ENCODE results near the gene HARBI1.

DNA sequence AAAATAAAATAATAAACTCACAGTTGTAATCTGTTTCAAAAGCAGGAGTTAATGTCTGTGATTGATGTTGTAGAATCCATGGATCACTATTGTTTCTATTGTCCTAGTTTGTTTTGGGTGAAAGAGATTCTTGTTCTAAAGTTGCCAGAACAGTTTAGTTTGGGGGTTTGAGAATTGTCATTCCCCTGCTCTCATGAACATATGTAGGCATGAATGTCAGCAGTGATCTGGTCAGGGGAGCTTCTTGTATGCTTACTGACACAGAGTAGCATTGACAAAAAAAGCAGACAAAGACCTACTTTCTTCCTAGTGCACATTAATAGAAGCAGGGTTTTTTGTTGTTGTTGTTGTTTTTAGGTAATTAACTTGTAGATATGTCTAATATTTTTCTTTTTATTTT is 44.8 kb upstream of the HARBI1 start:
- TF ChIP-seq POLR2AphosphoS5 (IDR thresholded peaks at IDR 0.05) (no peak), POLR2A (IDR thresholded peaks at IDR 0.05) (no peak)
- TF ChIP-seq, protein P1, sequence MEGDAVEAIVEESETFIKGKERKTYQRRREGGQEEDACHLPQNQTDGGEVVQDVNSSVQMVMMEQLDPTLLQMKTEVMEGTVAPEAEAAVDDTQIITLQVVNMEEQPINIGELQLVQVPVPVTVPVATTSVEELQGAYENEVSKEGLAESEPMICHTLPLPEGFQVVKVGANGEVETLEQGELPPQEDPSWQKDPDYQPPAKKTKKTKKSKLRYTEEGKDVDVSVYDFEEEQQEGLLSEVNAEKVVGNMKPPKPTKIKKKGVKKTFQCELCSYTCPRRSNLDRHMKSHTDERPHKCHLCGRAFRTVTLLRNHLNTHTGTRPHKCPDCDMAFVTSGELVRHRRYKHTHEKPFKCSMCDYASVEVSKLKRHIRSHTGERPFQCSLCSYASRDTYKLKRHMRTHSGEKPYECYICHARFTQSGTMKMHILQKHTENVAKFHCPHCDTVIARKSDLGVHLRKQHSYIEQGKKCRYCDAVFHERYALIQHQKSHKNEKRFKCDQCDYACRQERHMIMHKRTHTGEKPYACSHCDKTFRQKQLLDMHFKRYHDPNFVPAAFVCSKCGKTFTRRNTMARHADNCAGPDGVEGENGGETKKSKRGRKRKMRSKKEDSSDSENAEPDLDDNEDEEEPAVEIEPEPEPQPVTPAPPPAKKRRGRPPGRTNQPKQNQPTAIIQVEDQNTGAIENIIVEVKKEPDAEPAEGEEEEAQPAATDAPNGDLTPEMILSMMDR (IDR thresholded peaks at IDR 0.05), result no peak

Data from suprapubic skin (tissue), 4 donors.